Skin epidermis (tissue), 12 donors: ENCODE results near the gene KIF16B.
"Not testable (repeated sequence)": the region's sequence is repeated elsewhere in the genome, so short reads cannot be mapped to it uniquely, and the experiment has no call there.

Experiments used
- H3K27ac ChIP-seq, 21 experiments: fragments of 200-600 bp; sonication (generic) in 11 of 21; one replicate each; pipeline ENCODE4 v1.5.0; 2020; ENCODE audit warnings: mild to moderate bottlenecking in 3 of 21, inconsistent platforms in 2 of 21, moderate library complexity in 2 of 21
- H3K4me3 ChIP-seq, 7 experiments: fragments of 200-600 bp; sonication (generic) in 2 of 7; one replicate each; pipeline ENCODE4 v1.5.0; 2020; ENCODE audit warnings: inconsistent platforms in 2 of 7, mild to moderate bottlenecking in 2 of 7, moderate library complexity in 1 of 7

KIF16B gene

DNA sequence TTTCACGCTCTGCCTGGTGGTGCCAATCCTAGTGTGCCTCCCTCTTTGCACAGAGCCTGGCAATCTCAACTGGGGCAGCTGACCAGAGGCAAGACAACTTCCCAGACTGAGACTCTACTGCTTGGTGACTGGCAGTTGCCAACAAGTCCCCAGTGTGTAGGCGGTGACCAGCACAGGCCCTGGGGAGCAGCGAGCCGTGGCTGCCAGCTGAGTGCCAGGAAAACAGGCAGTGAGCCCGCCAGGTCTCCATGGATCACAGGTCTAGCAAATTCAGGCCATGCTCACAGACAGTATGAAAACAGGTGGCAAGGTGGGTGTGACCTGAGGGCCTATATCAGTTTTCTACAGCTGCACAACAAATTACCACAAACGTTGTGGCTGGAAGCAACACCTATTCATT is 289.9 kb downstream of the KIF16B start:
- Histone ChIP-seq H3K27ac (no peak overlapping the region), H3K4me3 (no peak overlapping the region)

DNA sequence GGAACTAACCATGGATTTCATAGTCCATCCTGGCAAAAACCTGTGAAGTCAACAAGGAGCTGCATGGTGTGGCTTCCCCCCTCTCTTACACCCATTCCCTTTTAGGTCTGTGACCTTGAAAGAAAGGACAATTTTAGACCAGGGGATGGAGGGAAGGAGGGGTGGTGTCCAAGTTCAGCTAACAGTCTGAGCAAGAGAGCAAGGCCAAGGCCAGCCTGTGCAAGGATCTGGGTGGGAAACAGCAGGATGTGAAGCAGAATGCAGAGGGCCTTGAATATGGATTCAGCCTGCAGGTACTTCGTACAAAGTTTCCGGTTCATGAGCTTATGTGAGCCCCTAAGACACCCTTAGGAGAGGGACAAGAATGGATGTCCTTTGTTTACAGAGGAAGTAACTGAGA is 293.0 kb downstream of the KIF16B start:
- H3K4me3 ChIP-seq, result no peak overlapping the region
- H3K27ac ChIP-seq, result no peak overlapping the region

- no peak overlapping the region for H3K27ac ChIP-seq
- no peak overlapping the region for H3K4me3 ChIP-seq
These were observed 293.9 kb downstream of the KIF16B start for GRCh38 chr20:16279320-16279719.

- Histone ChIP-seq H3K4me3 (no peak overlapping the region), H3K27ac (no peak overlapping the region)
These were observed 299.3 kb downstream of the KIF16B start for GRCh38 chr20:16273812-16274555.

- no peak overlapping the region for H3K4me3 ChIP-seq
- no peak overlapping the region for H3K27ac ChIP-seq
These were observed 300.4 kb downstream of the KIF16B start for GRCh38 chr20:16272780-16273360.

- Histone ChIP-seq H3K27ac (no peak overlapping the region), H3K4me3 (no peak overlapping the region)
These were observed 301.8 kb downstream of the KIF16B start for GRCh38 chr20:16271450-16271849.

GRCh38 chr20:16270989-16271388 is 302.3 kb downstream of the KIF16B start:
- no peak overlapping the region for H3K27ac ChIP-seq

GRCh38 chr20:16270314-16270931 is 302.8 kb downstream of the KIF16B start:
- H3K27ac ChIP-seq, result no peak overlapping the region
- no peak overlapping the region for H3K4me3 ChIP-seq

More at GRCh38 chr20:16270989-16271388, 302.3 kb downstream of the KIF16B start:
- no peak overlapping the region for H3K4me3 ChIP-seq

DNA sequence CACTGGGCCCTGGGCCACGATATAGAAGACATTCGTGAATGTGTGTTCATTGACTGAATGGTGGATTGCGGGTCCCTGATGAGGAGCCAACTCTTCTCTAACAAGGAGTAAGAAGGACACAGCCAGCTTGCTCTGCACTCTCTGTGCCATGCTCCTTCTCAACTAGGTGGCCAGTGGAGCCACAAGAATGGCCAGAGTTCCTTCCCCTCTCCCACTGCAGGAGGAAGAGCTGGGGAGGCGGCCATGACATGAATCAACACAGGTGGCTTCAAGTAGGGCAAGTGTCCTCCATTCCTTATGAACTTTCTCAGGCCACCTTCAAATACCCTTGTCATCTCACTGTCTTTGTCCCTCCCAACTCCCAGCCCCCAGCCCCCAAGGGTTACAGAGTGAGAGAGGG is 305.7 kb downstream of the KIF16B start:
- H3K4me3 ChIP-seq, result no peak overlapping the region
- H3K27ac ChIP-seq, result no peak overlapping the region

- Histone ChIP-seq H3K27ac (no peak overlapping the region), H3K4me3 (no peak overlapping the region)
These were observed 307.9 kb downstream of the KIF16B start for GRCh38 chr20:16265334-16265733.

DNA sequence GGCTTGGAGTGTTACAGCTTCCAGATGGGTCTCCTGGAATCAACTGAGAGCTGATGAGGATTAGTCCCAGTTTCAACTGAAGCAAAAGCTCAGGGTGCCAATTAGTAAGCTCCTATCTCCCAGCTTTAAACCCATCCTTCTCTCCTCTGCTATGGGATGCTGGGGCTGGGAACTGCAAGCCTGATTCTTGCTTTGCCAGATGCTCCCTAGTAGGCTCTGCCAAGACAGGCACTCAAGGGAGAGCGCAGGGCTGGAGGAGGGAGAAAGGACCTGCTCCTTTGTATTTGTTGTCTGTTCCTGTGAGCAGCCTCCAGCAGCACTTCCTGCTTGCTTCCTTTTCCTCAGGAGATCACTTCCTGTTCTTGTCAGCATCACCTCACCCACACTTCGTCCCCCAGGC is 309.7 kb downstream of the KIF16B start:
- Histone ChIP-seq H3K4me3 (no peak overlapping the region), H3K27ac (no peak overlapping the region)

DNA sequence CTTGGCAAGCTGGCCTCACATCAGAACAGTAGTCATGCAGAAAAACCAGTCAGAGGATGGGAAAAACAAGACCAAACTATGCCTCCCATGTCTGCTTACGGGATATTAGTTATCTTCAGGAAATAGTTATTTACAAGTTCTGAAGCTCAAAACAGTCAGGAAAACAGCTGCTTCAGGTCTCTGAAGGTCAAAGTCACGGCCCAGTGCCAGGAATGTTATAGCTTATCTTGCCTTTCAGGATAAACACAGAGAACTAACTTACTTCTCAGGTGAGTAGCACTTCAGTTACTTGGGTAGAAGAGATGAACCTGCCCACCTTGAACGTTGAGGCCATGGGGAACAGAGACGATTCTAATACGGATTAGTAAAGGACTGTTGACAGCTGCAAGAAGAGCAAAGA is 310.7 kb downstream of the KIF16B start:
- H3K4me3 ChIP-seq, result no peak overlapping the region
- no peak overlapping the region for H3K27ac ChIP-seq

- H3K27ac ChIP-seq, result no peak overlapping the region
- no peak overlapping the region for H3K4me3 ChIP-seq
These were observed 311.4 kb downstream of the KIF16B start for GRCh38 chr20:16261733-16262273.

DNA sequence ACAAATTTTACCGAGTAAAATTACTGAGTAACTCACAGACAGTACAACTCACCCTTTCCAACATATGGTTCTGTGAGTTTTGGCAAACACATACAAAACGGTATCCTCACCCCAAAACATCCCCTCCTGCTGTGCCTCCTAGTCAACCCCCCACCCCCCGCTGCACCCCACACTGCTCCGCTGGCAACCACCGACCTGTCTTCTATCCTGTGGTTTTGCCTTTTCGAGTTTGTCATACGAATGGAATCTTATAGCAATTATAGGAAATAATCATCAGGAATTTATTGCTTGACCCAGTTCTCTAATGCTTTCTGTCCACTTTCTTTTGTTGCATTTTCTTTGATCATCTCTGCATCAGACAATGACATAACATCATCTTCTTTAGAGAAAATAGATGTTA is 312.3 kb downstream of the KIF16B start:
- Histone ChIP-seq H3K27ac (no peak overlapping the region), H3K4me3 (no peak overlapping the region)

DNA sequence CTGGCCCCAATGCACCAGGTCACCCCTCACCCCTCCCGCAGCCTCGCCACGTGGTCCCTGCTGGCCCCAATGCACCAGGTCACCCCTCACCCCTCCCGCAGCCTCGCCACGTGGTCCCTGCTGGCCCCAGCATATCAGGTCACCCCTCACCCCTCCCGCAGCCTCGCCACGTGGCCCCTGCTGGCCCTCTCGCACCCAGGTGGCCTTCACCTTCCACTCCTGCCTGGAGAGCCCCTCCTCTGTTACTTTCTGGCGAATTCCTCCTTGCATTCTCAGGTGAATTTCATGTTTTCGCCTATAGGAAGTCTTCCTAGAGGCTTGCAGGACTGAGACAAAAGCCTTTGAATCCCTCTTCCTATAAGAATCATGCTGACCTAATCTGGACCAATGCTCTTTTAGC is 313.1 kb downstream of the KIF16B start:
- not testable (repeated sequence) for H3K4me3 ChIP-seq, H3K27ac ChIP-seq

DNA sequence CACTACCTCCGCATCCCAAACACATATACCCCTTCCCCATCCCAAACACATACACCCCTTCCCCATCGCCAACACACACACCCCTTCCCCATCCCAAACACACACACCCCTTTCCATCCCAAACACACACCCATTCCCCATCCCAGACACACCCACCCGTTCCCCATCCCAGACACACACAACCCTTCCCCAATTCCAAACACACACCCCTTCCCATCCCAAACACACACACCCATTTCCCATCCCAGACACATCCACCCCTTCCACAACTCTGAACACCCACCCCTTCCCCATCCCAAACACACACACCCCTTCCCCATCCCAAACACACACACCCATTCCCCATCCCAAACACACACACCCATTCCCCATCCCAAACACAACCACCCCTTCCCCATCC is 314.5 kb downstream of the KIF16B start:
- Histone ChIP-seq H3K4me3 (no peak overlapping the region), H3K27ac (no peak overlapping the region)

DNA sequence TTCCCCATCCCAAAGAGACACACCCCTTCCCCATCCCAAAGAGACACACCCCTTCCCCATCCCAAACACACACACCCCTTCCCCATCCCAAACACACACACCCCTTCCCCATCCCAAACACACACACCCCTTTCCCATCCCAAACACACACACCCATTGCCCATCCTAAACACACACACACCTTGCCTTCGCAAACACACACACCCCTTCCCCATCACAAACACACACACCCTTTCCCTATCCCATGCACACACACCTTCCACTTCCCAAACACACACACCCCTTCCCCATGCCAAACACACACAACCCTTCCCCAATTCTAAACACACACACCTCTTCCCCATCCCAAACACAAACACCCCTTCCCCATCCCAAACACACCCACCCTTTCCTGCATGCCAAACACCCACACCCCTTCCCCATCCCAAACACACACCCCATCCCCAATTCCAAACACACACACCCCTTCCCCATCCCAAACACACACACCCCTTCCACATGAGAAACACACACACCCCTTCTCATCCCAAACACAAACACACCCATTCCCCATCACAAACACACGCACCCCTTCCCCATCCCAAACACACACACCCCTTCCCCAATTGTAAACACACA is 315.3 kb downstream of the KIF16B start:
- no peak overlapping the region for H3K27ac ChIP-seq
- H3K4me3 ChIP-seq, result no peak overlapping the region

- H3K27ac ChIP-seq, result no peak overlapping the region
- no peak overlapping the region for H3K4me3 ChIP-seq
These were observed 316.2 kb downstream of the KIF16B start for GRCh38 chr20:16257021-16257420.

DNA sequence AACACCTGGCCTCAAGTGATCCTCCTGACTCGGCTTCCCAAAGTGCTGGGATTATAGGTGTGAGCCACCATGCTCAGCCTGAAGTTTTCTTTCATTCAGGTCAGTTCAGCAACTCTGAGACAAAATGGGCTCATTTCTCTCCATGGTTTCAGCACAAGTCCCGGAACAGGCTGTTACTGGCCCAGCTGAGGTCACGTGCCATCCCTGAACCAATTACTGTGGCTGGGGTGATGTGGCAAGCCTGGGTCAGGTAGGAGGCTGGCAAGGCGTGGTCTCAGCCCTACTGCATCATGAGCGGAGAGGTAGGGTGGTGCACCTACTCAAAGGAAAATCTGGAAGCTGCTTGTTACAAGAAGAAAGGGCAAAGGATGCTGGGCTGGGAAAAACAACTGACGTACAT is 326.4 kb downstream of the KIF16B start:
- Histone ChIP-seq H3K27ac (no peak overlapping the region), H3K4me3 (no peak overlapping the region)

- Histone ChIP-seq H3K27ac (no peak overlapping the region), H3K4me3 (no peak overlapping the region)
These were observed 327.0 kb downstream of the KIF16B start for GRCh38 chr20:16246291-16246690.

DNA sequence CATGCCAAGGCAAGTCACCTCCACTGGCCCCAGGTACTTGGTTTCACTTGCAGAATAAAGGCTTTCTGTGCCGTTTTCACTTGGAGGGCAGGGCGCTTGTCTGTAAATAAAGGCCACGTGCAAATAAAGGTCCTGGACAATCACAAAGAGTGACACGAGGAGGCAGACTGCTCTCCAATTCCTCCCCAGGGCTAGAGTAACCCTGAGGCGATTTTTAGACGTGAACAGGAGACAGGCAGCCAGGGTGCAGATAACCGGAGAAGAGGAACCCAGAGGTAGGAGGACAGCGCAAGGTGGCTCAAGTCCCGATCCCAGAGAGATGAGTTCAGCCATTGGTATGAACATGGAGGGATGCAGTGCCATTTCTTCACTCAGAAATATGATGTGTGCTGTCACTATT is 327.4 kb downstream of the KIF16B start:
- no peak overlapping the region for H3K27ac ChIP-seq
- no peak overlapping the region for H3K4me3 ChIP-seq
